ENCODE measurements around the gene ISOC2. TPM values are rescaled to one million over a fixed set of nuclear protein-coding genes. Genes with fewer than 3 reads are reported as not detected.

Gene ISOC2
- total RNA-seq, 1 experiment from 2014 or later, result 72.2 TPM

- Histone ChIP-seq H3K79me1 (ENCODE audit: insufficient read depth, low read depth, low read length, poor library complexity, severe bottlenecking) (no peaks in the 10 kb centered on the region), H2BK15ac (ENCODE audit: low read depth, low read length) (no peak overlapping the region), H4K8ac (replicated peaks; ENCODE audit: insufficient read length, low read depth, low read length) (no peak overlapping the region), H3K4me1 (ENCODE audit: insufficient read depth, low read length) (no peaks in the 10 kb centered on the region), H3K4me2 (ENCODE audit: insufficient read depth, insufficient read length, low read length) (no peak overlapping the region), H3K23me2 (ENCODE audit: insufficient read length, low read depth, low read length, poor library complexity, severe bottlenecking) (no peaks in the 10 kb centered on the region), H3K9ac (ENCODE audit: extremely low read depth, insufficient read length, low read length) (no peak overlapping the region), H3K27me3 (ENCODE audit: insufficient read depth, low read length) (peaks cover 5% of the 10 kb centered on the region), H3K56ac (ENCODE audit: insufficient read length, low read depth, low read length) (no peak overlapping the region), H3T11ph (ENCODE audit: low read length) (no peak overlapping the region), H3K14ac (ENCODE audit: insufficient read depth, low read length) (no peak overlapping the region), H2AK5ac (ENCODE audit: insufficient read length, low read length) (no peak overlapping the region), H2BK120ac (ENCODE audit: low read depth, low read length, poor library complexity, severe bottlenecking) (no peak overlapping the region), H2BK5ac (ENCODE audit: insufficient read length, low read length) (no peak overlapping the region), H3K4ac (ENCODE audit: low read depth, low read length) (no peak overlapping the region), H2BK20ac (ENCODE audit: low read depth, low read length, poor library complexity, severe bottlenecking) (no peak overlapping the region), H4K20me1 (ENCODE audit: control insufficient read depth, insufficient read depth, insufficient read length) (no peaks in the 10 kb centered on the region), H3K79me2 (ENCODE audit: insufficient read depth, low read length) (no peaks in the 10 kb centered on the region), H3K23ac (ENCODE audit: insufficient read length, low read depth, low read length) (no peak overlapping the region), H2BK12ac (ENCODE audit: insufficient read length, low read depth, low read length) (no peak overlapping the region), H4K5ac (ENCODE audit: insufficient read length, low read depth, low read length) (no peak overlapping the region), H2AFZ (ENCODE audit: low read length) (no peak overlapping the region), H3K27ac (ENCODE audit: insufficient read length, low read depth, low read length) (no peak overlapping the region), H4K91ac (ENCODE audit: insufficient read length, low read depth, low read length) (no peak overlapping the region), H3K9me3 (ENCODE audit: control insufficient read depth, low read depth, low read length) (no peaks in the 10 kb centered on the region), H3K18ac (ENCODE audit: insufficient read length, low read depth, low read length) (no peak overlapping the region)
- Mint-ChIP-seq H3K4me1 (0 out of 4 replicates have a peak, but pooled peaks cover 0 to 2% of the 10 kb centered on the region in 2 experiments), H3K36me3 (ENCODE audit: insufficient read depth in 1 of 3, low read depth in 3 of 3) (peaks cover 3 to 8% (median 7%) of the 10 kb centered on the region in 3 experiments), H3K27ac (no peak overlapping the region), H3K9me3 (peaks cover 11 to 19% of the 10 kb centered on the region in 2 experiments), H3K4me3 (no peak overlapping the region), H3K27me3 (ENCODE audit: low read depth) (peaks cover 63% of the 10 kb centered on the region)
- TF ChIP-seq, protein P1, sequence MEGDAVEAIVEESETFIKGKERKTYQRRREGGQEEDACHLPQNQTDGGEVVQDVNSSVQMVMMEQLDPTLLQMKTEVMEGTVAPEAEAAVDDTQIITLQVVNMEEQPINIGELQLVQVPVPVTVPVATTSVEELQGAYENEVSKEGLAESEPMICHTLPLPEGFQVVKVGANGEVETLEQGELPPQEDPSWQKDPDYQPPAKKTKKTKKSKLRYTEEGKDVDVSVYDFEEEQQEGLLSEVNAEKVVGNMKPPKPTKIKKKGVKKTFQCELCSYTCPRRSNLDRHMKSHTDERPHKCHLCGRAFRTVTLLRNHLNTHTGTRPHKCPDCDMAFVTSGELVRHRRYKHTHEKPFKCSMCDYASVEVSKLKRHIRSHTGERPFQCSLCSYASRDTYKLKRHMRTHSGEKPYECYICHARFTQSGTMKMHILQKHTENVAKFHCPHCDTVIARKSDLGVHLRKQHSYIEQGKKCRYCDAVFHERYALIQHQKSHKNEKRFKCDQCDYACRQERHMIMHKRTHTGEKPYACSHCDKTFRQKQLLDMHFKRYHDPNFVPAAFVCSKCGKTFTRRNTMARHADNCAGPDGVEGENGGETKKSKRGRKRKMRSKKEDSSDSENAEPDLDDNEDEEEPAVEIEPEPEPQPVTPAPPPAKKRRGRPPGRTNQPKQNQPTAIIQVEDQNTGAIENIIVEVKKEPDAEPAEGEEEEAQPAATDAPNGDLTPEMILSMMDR (conservative IDR thresholded peaks at IDR 0.05), result no peak
- DNase-seq, result no peak
- no CpG with 5 or more reads among the region's 11 CpGs for WGBS (ENCODE audit: extremely low coverage, insufficient read length, low lambda C conversion rate)
Measured at GRCh38 chr19:55504981-55505380, 43.5 kb upstream of the ISOC2 start.

Measured in H9 (cell line).